ENCODE measurements around the gene TPM2. TPM values are rescaled to one million over a fixed set of nuclear protein-coding genes. Genes with fewer than 3 reads are reported as not detected.

Gene TPM2
- total and polyA plus RNA-seq, 10 of the 15 experiments (the other 5 are each of a cell fraction or from before 2014, with no cell fraction given): 0.11 to 9.3 (median 1.1) TPM

DNA sequence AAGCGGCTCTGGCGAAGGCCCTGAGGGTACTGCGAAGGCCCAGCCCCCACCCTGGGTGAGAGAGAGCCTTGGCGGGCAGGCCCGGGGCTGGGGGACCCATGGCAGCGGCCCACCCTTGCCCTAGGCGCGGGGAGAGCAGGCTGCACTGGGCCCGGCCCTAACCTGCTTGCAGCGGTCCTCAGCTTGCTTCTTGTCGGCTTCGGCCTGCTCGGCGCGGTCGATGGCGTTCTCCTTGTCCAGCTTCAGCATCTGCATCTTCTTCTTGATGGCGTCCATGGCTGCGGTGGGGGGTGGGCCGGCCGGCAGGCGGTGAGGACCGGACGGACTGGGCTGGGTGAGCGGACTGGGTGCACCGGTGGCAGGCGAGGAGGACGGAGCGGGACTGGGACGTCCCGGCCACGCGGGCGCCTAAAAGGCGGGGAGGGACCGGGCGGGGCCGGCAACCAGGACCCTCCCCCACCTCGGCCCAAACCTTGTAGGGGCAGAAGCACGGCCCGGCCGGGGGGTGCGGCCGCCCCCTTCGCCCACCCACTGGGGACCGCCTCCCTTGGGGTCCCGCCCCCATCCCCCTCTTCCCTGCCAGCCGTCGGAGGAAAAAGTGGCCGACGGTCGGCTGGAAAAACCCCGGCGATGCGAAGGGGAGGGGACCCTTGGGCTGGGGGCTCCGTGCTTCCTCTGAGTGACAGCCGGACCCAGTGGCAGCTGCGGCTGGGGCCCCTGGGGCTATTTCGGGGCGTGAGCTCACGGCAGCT, at the start of gene TPM2 (continued):
- TF ChIP-seq, protein P1, sequence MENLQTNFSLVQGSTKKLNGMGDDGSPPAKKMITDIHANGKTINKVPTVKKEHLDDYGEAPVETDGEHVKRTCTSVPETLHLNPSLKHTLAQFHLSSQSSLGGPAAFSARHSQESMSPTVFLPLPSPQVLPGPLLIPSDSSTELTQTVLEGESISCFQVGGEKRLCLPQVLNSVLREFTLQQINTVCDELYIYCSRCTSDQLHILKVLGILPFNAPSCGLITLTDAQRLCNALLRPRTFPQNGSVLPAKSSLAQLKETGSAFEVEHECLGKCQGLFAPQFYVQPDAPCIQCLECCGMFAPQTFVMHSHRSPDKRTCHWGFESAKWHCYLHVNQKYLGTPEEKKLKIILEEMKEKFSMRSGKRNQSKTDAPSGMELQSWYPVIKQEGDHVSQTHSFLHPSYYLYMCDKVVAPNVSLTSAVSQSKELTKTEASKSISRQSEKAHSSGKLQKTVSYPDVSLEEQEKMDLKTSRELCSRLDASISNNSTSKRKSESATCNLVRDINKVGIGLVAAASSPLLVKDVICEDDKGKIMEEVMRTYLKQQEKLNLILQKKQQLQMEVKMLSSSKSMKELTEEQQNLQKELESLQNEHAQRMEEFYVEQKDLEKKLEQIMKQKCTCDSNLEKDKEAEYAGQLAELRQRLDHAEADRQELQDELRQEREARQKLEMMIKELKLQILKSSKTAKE (IDR thresholded peaks at IDR 0.05; ENCODE audit: low read depth, poor library complexity, severe bottlenecking): no peak
- TF ChIP-seq ATF7 (IDR thresholded peaks at IDR 0.05; ENCODE audit: low read depth) (no peak), RAD21 (IDR thresholded peaks at IDR 0.05; ENCODE audit: insufficient read depth, low read depth, low read length) (no peak)

DNA sequence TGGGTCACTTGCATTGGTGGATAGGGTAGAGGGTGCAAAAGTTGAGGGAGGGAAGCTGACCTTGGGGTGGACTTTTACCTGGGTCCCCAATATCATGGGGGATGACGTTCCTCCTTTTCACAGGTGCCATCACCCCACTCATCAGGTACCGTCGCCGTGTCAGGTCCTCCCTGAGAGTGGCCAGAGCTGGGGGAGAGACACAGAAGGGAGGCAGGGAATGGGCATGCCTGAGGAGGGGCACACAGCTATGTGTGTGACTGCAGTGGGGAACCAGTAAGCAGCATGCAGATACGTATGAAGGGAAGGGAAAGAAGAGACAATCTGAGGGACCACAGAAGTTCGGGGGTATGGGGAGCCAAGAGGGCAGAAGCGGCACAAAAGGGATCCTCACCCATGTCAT, 49.2 kb upstream of the TPM2 start:
- no peaks in the 10 kb centered on the region for H3K27me3 ChIP-seq (replicated peaks in 1 of 2; ENCODE audit: control insufficient read depth in 2 of 2, insufficient read depth in 2 of 2, low read length in 1 of 2)
- H4K20me1 ChIP-seq (ENCODE audit: control insufficient read depth, insufficient read depth): no peaks in the 10 kb centered on the region
- ChIA-PET POLR2A (interaction anchor here (1.1 to 1.2 kb wide), 2 partner anchors 10 to 80 kb away, joined by 3 to 5 read pairs; partner anchors contain the start of genes GBA2 and RGP1), CTCF (interaction anchor here (1.1 to 2.7 kb wide), 4 partner anchors 8 to 52 kb away, joined by 4 to 16 read pairs (median 10); no protein-coding TSS in a partner anchor), SMC1A (ENCODE audit: uncharacterized antibody, unreplicated experiment) (interaction anchor here (0.9 to 2.8 kb wide), 2 partner anchors 11 to 18 kb away, joined by 3 to 7 read pairs; no protein-coding TSS in a partner anchor), RAD21 (ENCODE audit: unreplicated experiment) (no interaction called here)
- no peak for ATAC-seq
- H3K9me3 ChIP-seq (replicated peaks; ENCODE audit: control insufficient read depth, insufficient read depth, low read length): no peaks in the 10 kb centered on the region
- intact Hi-C loops (cut with micrococcal nuclease; ENCODE audit: unreplicated experiment) (loop anchor here (5.0 to 10.0 kb wide), 2 partner anchors 143 to 624 kb away; partner anchors contain the start of gene ATOSB), in situ Hi-C loops (cut with MboI) (loop anchor here (10.0 kb wide), 1 partner anchor 634 kb away; the partner anchor contains the start of gene STOML2)
- no peak overlapping the region for H3K4me2 ChIP-seq (ENCODE audit: control insufficient read depth, insufficient read depth)
- no peak for DNase-seq (ENCODE audit: low read depth, low spot score)
- no peaks in the 10 kb centered on the region for H3K4me1 ChIP-seq (ENCODE audit: control insufficient read depth, insufficient read depth, low read length)
- H3K36me3 ChIP-seq (ENCODE audit: control insufficient read depth in 2 of 2, insufficient read depth in 2 of 2, low read length in 1 of 2): peaks cover 33 to 47% of the 10 kb centered on the region in 2 experiments
- no peak overlapping the region for H3K4me3 ChIP-seq
- 94% methylated on average over 7 of the region's 7 CpGs for WGBS (ENCODE audit: insufficient coverage, insufficient replicate concordance, low lambda C conversion rate, missing lambda C conversion rate)
- H3K27ac ChIP-seq (ENCODE audit: control insufficient read depth, insufficient read depth): no peak overlapping the region
- H3K9ac ChIP-seq (ENCODE audit: control insufficient read depth, insufficient read depth, low read length): no peak overlapping the region
- BruUV-seq (replicated peaks): no TSS peak
- peaks cover 1% of the 10 kb centered on the region; the same call in 1 of the 2 replicates for H3K79me2 ChIP-seq (ENCODE audit: control insufficient read depth, insufficient read depth, low read length)
- FAIRE-seq: no peak
- TF ChIP-seq NFIC (IDR thresholded peaks at IDR 0.05; ENCODE audit: low read depth, low read length): no peak
- no peak overlapping the region for H2AFZ ChIP-seq (ENCODE audit: control insufficient read depth, low read depth, low read length)
